ENCODE results near the gene ALDOB.

ALDOB gene

GRCh38 chr9:101460965-101461364 is 25.4 kb upstream of the ALDOB start:
- Histone ChIP-seq H3K27ac (ENCODE audit: low read depth in 2 of 2, low read length in 2 of 2) (no peak overlapping the region), H3K27me3 (ENCODE audit: control insufficient read depth in 2 of 2, insufficient read depth in 2 of 2, low read length in 2 of 2) (no peaks in the 10 kb centered on the region), H3K4me1 (ENCODE audit: control insufficient read depth in 2 of 2, insufficient read depth in 2 of 2, low read length in 2 of 2) (peaks cover 0 to 4% of the 10 kb centered on the region in 2 donors), H3K36me3 (ENCODE audit: control insufficient read depth in 2 of 2, insufficient read depth in 2 of 2, low read length in 2 of 2) (no peaks in the 10 kb centered on the region), H3K9ac (ENCODE audit: low read depth in 1 of 2, low read length in 2 of 2) (no peak overlapping the region), H3K4me3 (ENCODE audit: low read length in 2 of 2) (no peak overlapping the region), H3K9me3 (ENCODE audit: control insufficient read depth in 2 of 2, low read length in 2 of 2) (no peaks in the 10 kb centered on the region)

DNA sequence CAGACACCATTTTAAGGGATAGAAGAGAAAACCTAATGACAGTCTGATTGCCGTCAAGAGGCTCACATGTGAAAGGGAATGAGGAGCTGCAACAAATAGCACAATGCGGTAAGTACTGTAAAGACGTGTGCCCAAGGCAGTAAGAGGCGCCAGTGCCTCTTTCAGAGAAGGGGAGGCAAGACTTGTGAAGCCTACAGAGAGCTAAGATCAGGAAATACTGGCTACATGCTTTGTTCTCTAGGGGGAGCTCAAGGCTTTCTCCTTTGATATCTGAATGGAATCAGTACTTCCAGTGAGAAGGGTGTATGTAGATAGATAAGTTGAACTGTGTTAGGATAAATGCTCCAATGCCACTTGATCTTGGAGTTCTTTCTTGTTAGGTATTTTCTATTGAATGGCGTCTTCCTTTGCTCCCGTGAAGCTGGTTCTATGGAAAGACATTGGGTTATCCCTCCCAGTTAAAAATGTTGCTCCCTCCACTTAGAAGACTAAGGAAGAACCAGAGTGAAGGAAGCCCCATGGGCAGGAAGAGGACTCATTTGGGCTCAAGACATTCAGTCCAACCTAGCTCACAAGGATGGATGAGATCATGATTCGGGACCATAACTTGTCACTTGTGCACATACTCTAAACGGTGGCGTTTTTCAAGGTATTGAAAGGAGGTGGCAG is 23.5 kb upstream of the ALDOB start:
- no peak overlapping the region for H3K4me3 ChIP-seq (ENCODE audit: low read length in 2 of 2)
- H3K27me3 ChIP-seq (ENCODE audit: control insufficient read depth in 2 of 2, insufficient read depth in 2 of 2, low read length in 2 of 2) = no peaks in the 10 kb centered on the region
- no peak overlapping the region for H3K9ac ChIP-seq (ENCODE audit: low read depth in 1 of 2, low read length in 2 of 2)
- no peak overlapping the region for H3K27ac ChIP-seq (ENCODE audit: low read depth in 2 of 2, low read length in 2 of 2)
- H3K4me1 ChIP-seq (ENCODE audit: control insufficient read depth in 2 of 2, insufficient read depth in 2 of 2, low read length in 2 of 2) = no peaks in the 10 kb centered on the region
- H3K36me3 ChIP-seq (ENCODE audit: control insufficient read depth in 2 of 2, insufficient read depth in 2 of 2, low read length in 2 of 2) = no peaks in the 10 kb centered on the region
- no peaks in the 10 kb centered on the region for H3K9me3 ChIP-seq (ENCODE audit: control insufficient read depth in 2 of 2, low read length in 2 of 2)

- H3K9ac ChIP-seq (ENCODE audit: low read depth in 1 of 2, low read length in 2 of 2) = no peak overlapping the region
- H3K4me3 ChIP-seq (ENCODE audit: low read length in 2 of 2) = no peak overlapping the region
- no peaks in the 10 kb centered on the region for H3K27me3 ChIP-seq (ENCODE audit: control insufficient read depth in 2 of 2, insufficient read depth in 2 of 2, low read length in 2 of 2)
- H3K4me1 ChIP-seq (ENCODE audit: control insufficient read depth in 2 of 2, insufficient read depth in 2 of 2, low read length in 2 of 2) = no peaks in the 10 kb centered on the region
- no peak overlapping the region for H3K27ac ChIP-seq (ENCODE audit: low read depth in 2 of 2, low read length in 2 of 2)
- no peaks in the 10 kb centered on the region for H3K9me3 ChIP-seq (ENCODE audit: control insufficient read depth in 2 of 2, low read length in 2 of 2)
- H3K36me3 ChIP-seq (ENCODE audit: control insufficient read depth in 2 of 2, insufficient read depth in 2 of 2, low read length in 2 of 2) = no peaks in the 10 kb centered on the region
Observed at GRCh38 chr9:101457003-101457402, 21.4 kb upstream of the ALDOB start.

DNA sequence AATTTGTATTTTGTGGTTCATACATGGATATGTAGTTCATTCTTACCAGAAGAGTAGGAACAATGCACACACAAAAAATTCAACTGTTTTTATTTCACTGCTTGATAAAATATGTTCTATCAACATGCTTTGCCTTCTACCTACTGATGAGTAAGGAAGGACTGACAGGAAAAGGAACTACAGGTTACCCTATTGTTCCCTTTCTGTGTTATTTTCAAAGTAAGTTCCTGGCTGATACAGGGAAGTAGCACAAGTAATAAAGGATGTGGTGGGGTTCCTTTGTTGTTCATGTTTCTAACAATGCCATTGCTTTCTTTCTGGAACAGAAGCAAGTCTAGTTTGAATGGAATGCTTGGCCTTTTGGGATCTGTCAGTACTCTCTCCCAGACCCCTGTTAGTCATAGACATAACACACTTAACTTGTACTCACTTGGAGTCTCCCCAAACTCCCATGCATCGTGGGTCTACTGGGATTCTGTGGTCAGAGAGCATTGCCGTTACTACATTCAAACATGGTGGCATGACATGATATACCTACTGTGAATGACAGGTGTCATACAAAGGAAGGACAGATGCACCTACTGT is 20.2 kb upstream of the ALDOB start:
- Histone ChIP-seq H3K9ac (ENCODE audit: low read depth in 1 of 2, low read length in 2 of 2) (no peak overlapping the region), H3K27ac (ENCODE audit: low read depth in 2 of 2, low read length in 2 of 2) (no peak overlapping the region), H3K4me3 (ENCODE audit: low read length in 2 of 2) (no peak overlapping the region), H3K36me3 (ENCODE audit: control insufficient read depth in 2 of 2, insufficient read depth in 2 of 2, low read length in 2 of 2) (no peaks in the 10 kb centered on the region), H3K4me1 (ENCODE audit: control insufficient read depth in 2 of 2, insufficient read depth in 2 of 2, low read length in 2 of 2) (no peaks in the 10 kb centered on the region), H3K9me3 (ENCODE audit: control insufficient read depth in 2 of 2, low read length in 2 of 2) (no peaks in the 10 kb centered on the region), H3K27me3 (ENCODE audit: control insufficient read depth in 2 of 2, insufficient read depth in 2 of 2, low read length in 2 of 2) (no peaks in the 10 kb centered on the region)

DNA sequence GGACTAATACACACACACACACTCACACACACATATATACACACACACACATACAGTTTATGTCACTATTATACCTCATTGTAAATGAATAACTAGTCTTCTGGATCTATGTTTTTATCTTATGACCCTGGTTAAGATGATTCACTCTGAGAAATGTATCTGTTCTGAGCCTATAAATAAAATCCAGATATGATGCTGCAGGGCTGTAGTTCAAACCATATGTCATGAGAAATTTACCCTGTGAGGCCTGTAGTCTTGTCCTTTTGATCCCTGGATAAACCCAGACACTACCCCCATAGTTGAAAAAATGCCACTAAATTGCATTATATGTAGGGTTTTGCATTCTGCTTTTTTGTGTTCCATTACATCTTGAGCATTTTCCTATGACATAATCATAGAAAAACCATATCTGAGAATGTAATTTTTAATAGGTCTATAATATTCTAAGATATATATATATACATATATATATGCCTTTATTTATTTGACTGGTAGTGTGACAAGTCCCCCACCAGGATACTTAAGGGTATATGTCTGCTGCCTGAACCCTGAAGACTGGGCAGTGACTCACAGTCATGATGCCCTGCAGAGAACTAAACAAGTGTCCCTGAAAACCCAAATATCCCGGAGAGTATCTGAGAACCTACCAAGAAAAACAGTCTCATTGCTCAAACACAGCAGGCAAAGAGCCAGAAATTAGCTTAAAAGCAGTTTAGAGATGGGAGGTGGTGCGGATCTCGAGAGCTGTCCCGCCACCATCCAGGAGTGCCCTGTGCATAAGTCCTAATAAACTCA is 18.4 kb upstream of the ALDOB start:
- no peak overlapping the region for H3K9ac ChIP-seq (ENCODE audit: low read depth in 1 of 2, low read length in 2 of 2)
- H3K27ac ChIP-seq (ENCODE audit: low read depth in 2 of 2, low read length in 2 of 2) = no peak overlapping the region

DNA sequence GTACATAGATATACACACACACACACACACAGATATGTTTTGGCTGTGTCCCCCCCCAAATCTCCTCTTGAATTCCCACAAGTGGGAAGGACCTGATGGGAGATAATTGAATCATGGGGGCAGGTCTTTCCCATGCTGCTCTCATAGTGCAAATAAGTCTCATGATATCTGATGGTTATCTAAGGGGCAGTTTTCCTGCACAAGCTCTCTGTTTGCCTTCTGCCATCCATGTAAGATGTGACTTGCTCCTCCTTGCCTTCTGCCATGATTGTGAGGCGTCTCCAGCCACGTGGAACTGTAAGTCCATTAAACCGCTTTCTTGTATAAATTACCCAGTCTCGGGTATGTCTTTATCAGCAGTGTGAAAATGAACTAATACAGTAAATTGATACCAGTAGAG is 15.9 kb upstream of the ALDOB start:
- H3K9ac ChIP-seq (ENCODE audit: low read depth in 1 of 2, low read length in 2 of 2) = no peak overlapping the region
- no peak overlapping the region for H3K27ac ChIP-seq (ENCODE audit: low read depth in 2 of 2, low read length in 2 of 2)
- H3K4me3 ChIP-seq (ENCODE audit: low read length in 2 of 2) = no peak overlapping the region
- H3K36me3 ChIP-seq (ENCODE audit: control insufficient read depth in 2 of 2, insufficient read depth in 2 of 2, low read length in 2 of 2) = no peaks in the 10 kb centered on the region
- H3K4me1 ChIP-seq (ENCODE audit: control insufficient read depth in 2 of 2, insufficient read depth in 2 of 2, low read length in 2 of 2) = peaks cover 4 to 5% of the 10 kb centered on the region in 2 donors
- H3K27me3 ChIP-seq (ENCODE audit: control insufficient read depth in 2 of 2, insufficient read depth in 2 of 2, low read length in 2 of 2) = no peaks in the 10 kb centered on the region
- H3K9me3 ChIP-seq (ENCODE audit: control insufficient read depth in 2 of 2, low read length in 2 of 2) = no peaks in the 10 kb centered on the region

More for the DNA sequence above, 18.4 kb upstream of the ALDOB start:
- H3K9me3 ChIP-seq (ENCODE audit: control insufficient read depth in 2 of 2, low read length in 2 of 2) = no peaks in the 10 kb centered on the region
- peaks cover 4 to 5% of the 10 kb centered on the region in 2 donors for H3K4me1 ChIP-seq (ENCODE audit: control insufficient read depth in 2 of 2, insufficient read depth in 2 of 2, low read length in 2 of 2)
- no peak overlapping the region for H3K4me3 ChIP-seq (ENCODE audit: low read length in 2 of 2)
- H3K36me3 ChIP-seq (ENCODE audit: control insufficient read depth in 2 of 2, insufficient read depth in 2 of 2, low read length in 2 of 2) = no peaks in the 10 kb centered on the region
- no peaks in the 10 kb centered on the region for H3K27me3 ChIP-seq (ENCODE audit: control insufficient read depth in 2 of 2, insufficient read depth in 2 of 2, low read length in 2 of 2)

- H3K9ac ChIP-seq (ENCODE audit: low read depth in 1 of 2, low read length in 2 of 2) = no peak overlapping the region
Observed at GRCh38 chr9:101450931-101451330, 15.4 kb upstream of the ALDOB start.

DNA sequence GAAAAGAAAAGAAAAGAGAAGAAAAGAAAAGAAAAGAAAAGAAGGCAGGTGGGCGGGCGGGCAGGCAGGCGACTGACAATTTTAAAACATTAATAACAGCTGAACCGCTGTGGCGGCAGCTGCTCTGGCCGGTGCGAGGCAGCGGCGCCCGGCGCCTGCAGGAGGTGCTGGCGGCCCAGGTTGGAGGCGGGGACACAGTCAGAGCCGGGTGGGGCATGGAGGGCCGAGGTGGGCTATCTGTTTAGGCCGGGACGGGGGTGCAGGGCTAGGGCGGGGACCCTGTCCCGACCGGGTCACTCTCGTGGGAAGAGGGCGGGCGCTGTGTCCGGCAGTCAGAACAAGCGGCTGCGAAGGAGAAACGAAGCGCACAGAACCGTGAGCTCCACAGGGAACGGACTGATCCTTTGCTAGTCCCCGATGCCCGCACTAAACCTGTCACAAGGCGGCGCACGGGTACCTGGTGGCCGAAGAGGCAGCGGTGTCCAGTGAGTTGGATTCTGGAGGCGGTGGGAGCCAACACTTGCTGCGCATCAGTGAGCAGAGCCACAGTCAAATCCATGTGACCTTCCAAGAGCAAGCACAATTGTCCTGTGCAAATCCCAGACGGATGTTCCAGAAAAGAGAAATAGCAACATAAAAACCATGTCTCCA is 13.6 kb upstream of the ALDOB start:
- Histone ChIP-seq H3K27me3 (ENCODE audit: control insufficient read depth in 2 of 2, insufficient read depth in 2 of 2, low read length in 2 of 2) (no peaks in the 10 kb centered on the region), H3K4me1 (ENCODE audit: control insufficient read depth in 2 of 2, insufficient read depth in 2 of 2, low read length in 2 of 2) (peaks cover 4 to 5% of the 10 kb centered on the region in 2 donors), H3K9ac (ENCODE audit: low read depth in 1 of 2, low read length in 2 of 2) (peak overlapping the region; percentile 26 to 68), H3K9me3 (ENCODE audit: control insufficient read depth in 2 of 2, low read length in 2 of 2) (no peaks in the 10 kb centered on the region), H3K27ac (ENCODE audit: low read depth in 2 of 2, low read length in 2 of 2) (peak overlapping the region; percentile 46 to 72), H3K36me3 (ENCODE audit: control insufficient read depth in 2 of 2, insufficient read depth in 2 of 2, low read length in 2 of 2) (no peaks in the 10 kb centered on the region), H3K4me3 (ENCODE audit: low read length in 2 of 2) (peak overlapping the region; percentile 71 to 84)

More at GRCh38 chr9:101450931-101451330, 15.4 kb upstream of the ALDOB start:
- Histone ChIP-seq H3K27ac (ENCODE audit: low read depth in 2 of 2, low read length in 2 of 2) (no peak overlapping the region), H3K27me3 (ENCODE audit: control insufficient read depth in 2 of 2, insufficient read depth in 2 of 2, low read length in 2 of 2) (no peaks in the 10 kb centered on the region), H3K9me3 (ENCODE audit: control insufficient read depth in 2 of 2, low read length in 2 of 2) (no peaks in the 10 kb centered on the region), H3K4me3 (ENCODE audit: low read length in 2 of 2) (no peak overlapping the region), H3K4me1 (ENCODE audit: control insufficient read depth in 2 of 2, insufficient read depth in 2 of 2, low read length in 2 of 2) (peaks cover 4 to 5% of the 10 kb centered on the region in 2 donors), H3K36me3 (ENCODE audit: control insufficient read depth in 2 of 2, insufficient read depth in 2 of 2, low read length in 2 of 2) (no peaks in the 10 kb centered on the region)

DNA sequence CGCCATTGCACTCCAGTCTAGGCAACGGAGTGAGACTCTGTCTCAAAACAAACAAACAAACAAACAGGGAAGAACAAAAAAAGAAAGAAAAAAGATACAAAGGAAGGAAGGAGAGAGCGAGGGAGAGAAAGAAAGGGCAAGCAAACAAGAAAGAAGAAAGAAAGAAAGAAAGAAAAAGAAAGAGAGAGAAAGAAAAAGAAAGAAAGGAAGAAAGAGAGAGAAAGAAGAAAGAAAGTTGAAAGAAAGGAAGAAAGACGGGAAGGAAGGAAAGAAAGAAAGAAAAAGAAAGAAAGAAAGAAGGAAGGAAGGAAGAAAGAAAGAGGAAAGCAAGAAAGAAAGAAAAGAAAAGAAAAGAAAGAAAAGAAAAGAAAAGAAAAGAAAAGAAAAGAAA is 13.1 kb upstream of the ALDOB start:
- Histone ChIP-seq H3K9me3 (ENCODE audit: control insufficient read depth in 2 of 2, low read length in 2 of 2) (no peaks in the 10 kb centered on the region), H3K4me3 (ENCODE audit: low read length in 2 of 2) (no peak overlapping the region), H3K9ac (ENCODE audit: low read depth in 1 of 2, low read length in 2 of 2) (peak overlapping the region in 1 of 2 donors; percentile 68), H3K4me1 (ENCODE audit: control insufficient read depth in 2 of 2, insufficient read depth in 2 of 2, low read length in 2 of 2) (peaks cover 4 to 5% of the 10 kb centered on the region in 2 donors), H3K27ac (ENCODE audit: low read depth in 2 of 2, low read length in 2 of 2) (no peak overlapping the region), H3K36me3 (ENCODE audit: control insufficient read depth in 2 of 2, insufficient read depth in 2 of 2, low read length in 2 of 2) (no peaks in the 10 kb centered on the region), H3K27me3 (ENCODE audit: control insufficient read depth in 2 of 2, insufficient read depth in 2 of 2, low read length in 2 of 2) (no peaks in the 10 kb centered on the region)

DNA sequence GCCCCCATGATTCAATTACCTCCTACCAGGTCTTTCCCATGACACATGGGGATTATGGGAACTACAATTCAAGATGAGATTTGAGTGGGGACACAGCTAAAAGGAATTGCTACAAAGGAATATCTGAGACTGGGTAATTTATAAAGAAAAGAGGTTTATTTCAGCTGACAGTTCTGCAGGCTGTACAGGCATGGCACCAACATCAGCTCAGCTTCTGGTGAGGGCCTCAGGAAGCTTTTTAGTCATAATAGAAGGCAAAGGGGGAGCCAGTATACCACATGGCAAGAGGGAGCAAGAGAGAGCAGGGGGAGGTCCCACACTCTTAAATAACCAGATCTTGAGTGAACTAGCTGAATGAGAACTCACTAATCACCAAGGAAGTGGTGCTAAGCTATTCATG is 11.2 kb upstream of the ALDOB start:
- no peaks in the 10 kb centered on the region for H3K9me3 ChIP-seq (ENCODE audit: control insufficient read depth in 2 of 2, low read length in 2 of 2)
- H3K4me1 ChIP-seq (ENCODE audit: control insufficient read depth in 2 of 2, insufficient read depth in 2 of 2, low read length in 2 of 2) = peaks cover 4 to 5% of the 10 kb centered on the region in 2 donors
- H3K9ac ChIP-seq (ENCODE audit: low read depth in 1 of 2, low read length in 2 of 2) = no peak overlapping the region
- H3K27me3 ChIP-seq (ENCODE audit: control insufficient read depth in 2 of 2, insufficient read depth in 2 of 2, low read length in 2 of 2) = no peaks in the 10 kb centered on the region
- no peaks in the 10 kb centered on the region for H3K36me3 ChIP-seq (ENCODE audit: control insufficient read depth in 2 of 2, insufficient read depth in 2 of 2, low read length in 2 of 2)
- H3K4me3 ChIP-seq (ENCODE audit: low read length in 2 of 2) = no peak overlapping the region
- H3K27ac ChIP-seq (ENCODE audit: low read depth in 2 of 2, low read length in 2 of 2) = no peak overlapping the region

Measured in mucosa of rectum (tissue), 2 donors.